ENCODE results near the gene KRT36.

KRT36 gene

GRCh38 chr17:41505809-41506767 is 16.4 kb upstream of the KRT36 start:
- Histone ChIP-seq H3K4me3 (ENCODE audit: low read length) (no peak overlapping the region), H3F3A (ENCODE audit: control insufficient read depth, insufficient read depth) (no peaks in the 10 kb centered on the region), H3K9me2 (replicated peaks; ENCODE audit: control insufficient read depth, low read length) (no peaks in the 10 kb centered on the region), H3K79me2 (ENCODE audit: control insufficient read depth, low read length) (no peaks in the 10 kb centered on the region), H3K27me3 (ENCODE audit: control insufficient read depth, low read length) (no peaks in the 10 kb centered on the region), H3K36me3 (ENCODE audit: control insufficient read depth, low read length) (no peaks in the 10 kb centered on the region), H4K20me1 (ENCODE audit: control insufficient read depth, insufficient read depth, low read depth, low read length) (no peaks in the 10 kb centered on the region), H3K9me3 (ENCODE audit: control insufficient read depth, insufficient read depth, low read length) (no peaks in the 10 kb centered on the region), H3K27ac (ENCODE audit: low read depth, low read length) (no peak overlapping the region), H3K4me1 (ENCODE audit: control insufficient read depth, low read length) (no peaks in the 10 kb centered on the region), H3K4me2 (ENCODE audit: low read length) (no peak overlapping the region)
- no peak for TF ChIP-seq CTCF (IDR thresholded peaks at IDR 0.05; ENCODE audit: low read depth, low read length, poor library complexity, severe bottlenecking)
- no peak for TF ChIP-seq EZH2phosphoT487 (IDR thresholded peaks at IDR 0.05; ENCODE audit: borderline replicate concordance, low read length)

GRCh38 chr17:41505007-41505808 is 15.5 kb upstream of the KRT36 start, which contains the start of gene KRT13:
KRT13 (minus strand) TSS chr17:41505612; CDS start chr17:41505550, 62 bp downstream.
- Histone ChIP-seq H3K4me2 (ENCODE audit: low read length) (no peak within 1 kb of the TSS), H3K4me3 (ENCODE audit: low read length) (no peak within 1 kb of the TSS), H3K9me3 (ENCODE audit: control insufficient read depth, insufficient read depth, low read length) (no peaks in the 10 kb centered on the region), H3K27ac (ENCODE audit: low read depth, low read length) (no peak within 1 kb of the TSS), H3K36me3 (ENCODE audit: control insufficient read depth, low read length) (no peaks in the 10 kb centered on the region), H4K20me1 (ENCODE audit: control insufficient read depth, insufficient read depth, low read depth, low read length) (no peaks in the 10 kb centered on the region), H3F3A (ENCODE audit: control insufficient read depth, insufficient read depth) (no peaks in the 10 kb centered on the region), H3K4me1 (ENCODE audit: control insufficient read depth, low read length) (no peaks in the 10 kb centered on the region), H3K79me2 (ENCODE audit: control insufficient read depth, low read length) (no peaks in the 10 kb centered on the region), H3K27me3 (ENCODE audit: control insufficient read depth, low read length) (no peaks in the 10 kb centered on the region), H3K9me2 (replicated peaks; ENCODE audit: control insufficient read depth, low read length) (no peaks in the 10 kb centered on the region)
- TF ChIP-seq CTCF (IDR thresholded peaks at IDR 0.05; ENCODE audit: low read depth, low read length, poor library complexity, severe bottlenecking) (no peak), EZH2phosphoT487 (IDR thresholded peaks at IDR 0.05; ENCODE audit: borderline replicate concordance, low read length) (no peak)

GRCh38 chr17:41504246-41504977 is 14.7 kb upstream of the KRT36 start:
- Histone ChIP-seq H3K9me2 (replicated peaks; ENCODE audit: control insufficient read depth, low read length) (no peaks in the 10 kb centered on the region), H3K4me3 (ENCODE audit: low read length) (no peak overlapping the region), H3K79me2 (ENCODE audit: control insufficient read depth, low read length) (no peaks in the 10 kb centered on the region), H3K4me2 (ENCODE audit: low read length) (no peak overlapping the region), H3K4me1 (ENCODE audit: control insufficient read depth, low read length) (no peaks in the 10 kb centered on the region), H3K36me3 (ENCODE audit: control insufficient read depth, low read length) (no peaks in the 10 kb centered on the region), H4K20me1 (ENCODE audit: control insufficient read depth, insufficient read depth, low read depth, low read length) (no peaks in the 10 kb centered on the region), H3K9me3 (ENCODE audit: control insufficient read depth, insufficient read depth, low read length) (no peaks in the 10 kb centered on the region), H3F3A (ENCODE audit: control insufficient read depth, insufficient read depth) (no peaks in the 10 kb centered on the region), H3K27me3 (ENCODE audit: control insufficient read depth, low read length) (no peaks in the 10 kb centered on the region), H3K27ac (ENCODE audit: low read depth, low read length) (no peak overlapping the region)
- TF ChIP-seq EZH2phosphoT487 (IDR thresholded peaks at IDR 0.05; ENCODE audit: borderline replicate concordance, low read length) (no peak), CTCF (IDR thresholded peaks at IDR 0.05; ENCODE audit: low read depth, low read length, poor library complexity, severe bottlenecking) (no peak)
